SK-N-MC (cell line): ENCODE measurements around the gene STRN.

Experiments
- EZH2 ChIP-seq: fragments of 200-600 bp; sonication (generic); IDR thresholded peaks from one replicate; pipeline ENCODE4 v1.6.1; 2017; ENCODE audit warnings: antibody characterized with exemption
- POLR2AphosphoS5 ChIP-seq: IDR thresholded peaks from 2 replicates; pipeline ENCODE4 v1.6.1; 2012; ENCODE audit warnings: mild to moderate bottlenecking, low read depth, low read length, borderline replicate concordance

GRCh38 chr2:36965206-36965605, 1.1 kb downstream of the STRN start:
- TF ChIP-seq EZH2: no peak
- TF ChIP-seq POLR2AphosphoS5: no peak
